Measurements from ENCODE around the gene PIGP.
A peak's percentile ranks its signal among the peaks of the same experiment; 100 is the strongest.

PIGP gene

GRCh38 chr21:37028570-37028969, 44.3 kb downstream of the PIGP start:
- Histone ChIP-seq H3K79me2 (ENCODE audit: low read length) (no peaks in the 10 kb centered on the region), H3K4me3 (ENCODE audit: low read length) (no peak overlapping the region), H3K4me1 (ENCODE audit: low read length) (no peaks in the 10 kb centered on the region), H2AFZ (ENCODE audit: low read depth, low read length) (no peak overlapping the region), H3K27me3 (ENCODE audit: low read depth, low read length) (no peaks in the 10 kb centered on the region), H3K27ac (ENCODE audit: low read length) (no peak overlapping the region), H3K4me2 (ENCODE audit: low read length) (no peak overlapping the region), H3K9me3 (ENCODE audit: insufficient read depth, low read length) (no peaks in the 10 kb centered on the region), H3K36me3 (replicated peaks; ENCODE audit: low read depth, low read length) (no peaks in the 10 kb centered on the region), H3K9ac (ENCODE audit: low read length) (no peak overlapping the region), H4K20me1 (ENCODE audit: insufficient read depth, low read length) (no peaks in the 10 kb centered on the region)
- TF ChIP-seq EZH2phosphoT487 (IDR thresholded peaks at IDR 0.05; ENCODE audit: low read depth), result no peak
- no peak for TF ChIP-seq CTCF (IDR thresholded peaks at IDR 0.05; ENCODE audit: low read depth, low read length)

GRCh38 chr21:37026499-37026898, 46.4 kb downstream of the PIGP start:
- Histone ChIP-seq H4K20me1 (ENCODE audit: insufficient read depth, low read length) (no peaks in the 10 kb centered on the region), H3K9ac (ENCODE audit: low read length) (no peak overlapping the region), H3K27ac (ENCODE audit: low read length) (no peak overlapping the region), H3K27me3 (ENCODE audit: low read depth, low read length) (no peaks in the 10 kb centered on the region), H3K36me3 (replicated peaks; ENCODE audit: low read depth, low read length) (no peaks in the 10 kb centered on the region), H3K79me2 (ENCODE audit: low read length) (no peaks in the 10 kb centered on the region), H3K4me1 (ENCODE audit: low read length) (no peaks in the 10 kb centered on the region), H3K4me3 (ENCODE audit: low read length) (no peak overlapping the region), H3K9me3 (ENCODE audit: insufficient read depth, low read length) (no peaks in the 10 kb centered on the region), H3K4me2 (ENCODE audit: low read length) (no peak overlapping the region), H2AFZ (ENCODE audit: low read depth, low read length) (peak overlapping the region; percentile 23; the same call in 1 of the 2 replicates)
- TF ChIP-seq CTCF (IDR thresholded peaks at IDR 0.05; ENCODE audit: low read depth, low read length), result no peak
- TF ChIP-seq EZH2phosphoT487 (IDR thresholded peaks at IDR 0.05; ENCODE audit: low read depth), result no peak

- no peak overlapping the region for H2AFZ ChIP-seq (ENCODE audit: low read depth, low read length)
These were observed 54.8 kb downstream of the PIGP start for GRCh38 chr21:37017951-37018679.

More at GRCh38 chr21:37017951-37018679, 54.8 kb downstream of the PIGP start:
- Histone ChIP-seq H3K27me3 (ENCODE audit: low read depth, low read length) (no peaks in the 10 kb centered on the region), H3K9me3 (ENCODE audit: insufficient read depth, low read length) (no peaks in the 10 kb centered on the region), H3K4me3 (ENCODE audit: low read length) (no peak overlapping the region), H4K20me1 (ENCODE audit: insufficient read depth, low read length) (no peaks in the 10 kb centered on the region), H3K9ac (ENCODE audit: low read length) (no peak overlapping the region), H3K4me2 (ENCODE audit: low read length) (no peak overlapping the region), H3K27ac (ENCODE audit: low read length) (no peak overlapping the region), H3K36me3 (replicated peaks; ENCODE audit: low read depth, low read length) (no peaks in the 10 kb centered on the region), H3K79me2 (ENCODE audit: low read length) (no peaks in the 10 kb centered on the region), H3K4me1 (ENCODE audit: low read length) (no peaks in the 10 kb centered on the region)
- no peak for TF ChIP-seq EZH2phosphoT487 (IDR thresholded peaks at IDR 0.05; ENCODE audit: low read depth)
- no peak for TF ChIP-seq CTCF (IDR thresholded peaks at IDR 0.05; ENCODE audit: low read depth, low read length)
